HG03039 (cell line): ENCODE results near the gene DGKG.
A peak's percentile ranks its signal among the peaks of the same experiment; 100 is the strongest.

Source experiments
- ATAC-seq: cut with Tn5 transposase; IDR thresholded peaks from one replicate; pipeline ENCODE4 v1.9.1; 2021; ENCODE audit warnings: mild to moderate bottlenecking, moderate library complexity; ENCODE audit not compliant: unreplicated experiment

The DGKG gene

DNA sequence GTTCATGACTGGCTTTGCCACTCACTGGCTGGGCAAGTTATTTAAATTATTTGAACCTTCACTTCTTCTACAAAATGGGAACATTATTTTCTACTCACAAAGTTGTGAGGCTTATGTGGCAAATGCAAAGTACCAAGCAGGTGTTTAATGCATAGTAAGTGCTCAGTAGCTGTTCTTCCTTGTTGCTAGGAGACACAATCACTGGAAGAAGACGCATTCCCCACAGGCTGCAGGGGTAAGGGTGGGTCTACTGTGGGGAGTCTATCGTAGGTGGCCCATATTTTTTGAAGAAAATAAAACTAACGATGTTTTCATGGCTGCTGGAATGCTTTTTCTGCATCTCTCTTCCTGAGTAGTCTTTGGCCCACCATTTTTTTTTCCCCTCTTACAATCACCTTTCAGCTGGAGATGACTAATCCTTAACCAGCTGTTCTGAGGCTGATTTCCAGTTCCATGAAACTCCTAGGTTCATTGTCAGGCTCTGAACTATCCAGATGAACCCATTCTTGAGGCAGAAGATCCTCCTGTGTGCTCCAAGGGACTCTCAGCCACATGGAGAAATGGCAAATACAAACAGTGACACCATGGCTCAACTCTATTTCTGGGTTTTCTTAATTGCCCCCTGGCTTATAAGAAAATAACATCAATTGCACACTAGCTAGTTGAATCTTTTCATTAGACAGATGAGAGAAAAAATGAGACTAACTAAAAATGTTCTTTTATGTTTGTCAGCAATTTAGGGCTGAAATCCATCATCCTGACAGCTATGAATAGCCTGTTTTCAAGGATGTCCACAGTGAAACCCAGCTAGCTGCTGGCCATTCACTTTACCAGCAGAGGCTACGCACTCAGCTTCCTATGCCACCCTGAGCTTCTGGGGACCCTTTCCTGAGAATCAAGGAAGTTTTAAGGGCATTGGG is 144.9 kb downstream of the DGKG start:
- ATAC-seq = peak; percentile 12

DNA sequence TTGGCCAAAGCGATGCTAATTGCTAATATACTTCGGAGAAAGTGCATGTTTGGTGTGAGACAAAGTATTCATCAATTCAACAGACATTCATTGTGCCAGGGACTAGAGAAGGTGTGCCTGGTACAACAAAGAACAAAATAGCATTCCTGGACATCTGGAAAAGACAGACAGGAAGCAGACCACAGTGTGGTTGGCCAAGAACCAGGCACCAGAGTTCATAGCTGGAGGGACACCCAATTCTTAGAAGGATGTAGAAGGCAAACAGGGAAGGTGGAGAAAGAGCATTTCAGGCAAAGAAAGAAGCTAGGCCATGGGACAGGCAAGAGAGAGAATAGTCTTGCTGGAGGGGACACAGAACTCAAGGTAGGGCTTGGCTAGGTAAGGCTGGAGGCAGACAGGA is 147.4 kb downstream of the DGKG start:
- ATAC-seq = no peak

DNA sequence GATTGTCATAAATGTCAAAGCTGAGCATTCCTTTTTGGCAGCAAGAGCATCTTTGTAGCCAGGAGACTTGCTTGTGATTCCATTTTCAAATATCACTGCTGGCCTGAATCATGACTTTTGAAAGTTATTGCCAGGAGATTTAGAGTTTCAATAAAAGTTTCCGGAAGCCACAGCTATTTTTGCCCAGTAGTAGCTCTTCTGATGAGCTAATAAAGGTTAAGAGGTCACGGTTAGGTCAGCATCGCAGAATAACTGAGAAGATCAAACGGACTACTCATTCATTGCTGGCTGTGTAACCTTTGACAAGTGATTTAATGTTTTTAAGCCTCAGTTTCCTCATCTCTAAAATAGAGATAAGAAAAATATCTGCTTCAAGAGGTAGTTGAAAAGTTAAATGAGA is 148.1 kb downstream of the DGKG start:
- no peak for ATAC-seq

DNA sequence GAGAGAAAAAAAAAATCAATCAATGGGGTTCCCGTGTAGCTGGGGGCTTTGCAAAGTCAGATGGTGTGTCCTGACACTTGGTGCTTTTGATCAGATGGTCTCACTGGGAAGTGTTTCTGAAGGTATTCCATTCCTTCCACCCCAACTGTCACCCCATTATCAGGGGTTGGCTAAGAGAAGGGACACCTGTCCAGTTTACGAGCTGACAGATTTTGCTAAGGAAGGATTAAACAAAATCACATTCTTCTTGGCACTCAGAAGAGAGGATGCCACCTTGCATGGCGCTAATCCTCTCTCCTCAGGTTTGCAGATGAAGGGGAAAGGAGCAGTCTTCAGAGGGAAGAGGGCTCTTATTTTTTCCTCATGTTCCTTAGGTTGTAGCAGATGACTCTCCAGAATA is 149.4 kb downstream of the DGKG start:
- no peak for ATAC-seq

DNA sequence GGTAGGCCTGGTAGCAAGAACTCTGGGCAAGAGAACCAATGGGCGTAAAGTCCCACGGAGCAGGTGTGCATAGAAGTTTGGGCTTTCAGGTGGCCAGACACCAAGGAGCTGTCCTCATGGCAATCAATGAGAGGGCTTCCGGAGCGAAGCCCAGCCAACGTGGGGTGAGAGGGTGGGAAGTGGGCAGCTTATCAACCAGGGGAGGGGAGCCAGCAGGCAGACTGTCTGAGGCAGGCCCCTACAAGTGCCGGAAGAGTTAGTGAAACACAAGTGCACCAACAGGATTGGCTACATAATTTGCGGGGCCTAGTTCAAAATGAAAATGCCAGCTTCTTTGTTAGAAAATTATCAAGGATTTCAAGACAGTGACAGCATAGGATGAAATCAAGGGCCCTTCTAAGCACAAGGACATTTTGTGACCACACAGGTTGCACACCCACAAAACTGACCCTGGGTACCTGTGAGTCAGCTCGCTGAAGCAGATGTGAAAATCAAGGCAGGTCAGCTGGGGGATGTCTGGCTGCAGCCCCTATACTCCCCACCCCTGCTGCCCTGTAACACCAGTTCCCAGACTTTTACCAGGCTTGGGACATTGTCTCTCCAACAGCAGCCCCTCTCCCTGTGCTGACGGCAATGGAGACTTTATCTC is 151.1 kb downstream of the DGKG start:
- ATAC-seq = no peak

DNA sequence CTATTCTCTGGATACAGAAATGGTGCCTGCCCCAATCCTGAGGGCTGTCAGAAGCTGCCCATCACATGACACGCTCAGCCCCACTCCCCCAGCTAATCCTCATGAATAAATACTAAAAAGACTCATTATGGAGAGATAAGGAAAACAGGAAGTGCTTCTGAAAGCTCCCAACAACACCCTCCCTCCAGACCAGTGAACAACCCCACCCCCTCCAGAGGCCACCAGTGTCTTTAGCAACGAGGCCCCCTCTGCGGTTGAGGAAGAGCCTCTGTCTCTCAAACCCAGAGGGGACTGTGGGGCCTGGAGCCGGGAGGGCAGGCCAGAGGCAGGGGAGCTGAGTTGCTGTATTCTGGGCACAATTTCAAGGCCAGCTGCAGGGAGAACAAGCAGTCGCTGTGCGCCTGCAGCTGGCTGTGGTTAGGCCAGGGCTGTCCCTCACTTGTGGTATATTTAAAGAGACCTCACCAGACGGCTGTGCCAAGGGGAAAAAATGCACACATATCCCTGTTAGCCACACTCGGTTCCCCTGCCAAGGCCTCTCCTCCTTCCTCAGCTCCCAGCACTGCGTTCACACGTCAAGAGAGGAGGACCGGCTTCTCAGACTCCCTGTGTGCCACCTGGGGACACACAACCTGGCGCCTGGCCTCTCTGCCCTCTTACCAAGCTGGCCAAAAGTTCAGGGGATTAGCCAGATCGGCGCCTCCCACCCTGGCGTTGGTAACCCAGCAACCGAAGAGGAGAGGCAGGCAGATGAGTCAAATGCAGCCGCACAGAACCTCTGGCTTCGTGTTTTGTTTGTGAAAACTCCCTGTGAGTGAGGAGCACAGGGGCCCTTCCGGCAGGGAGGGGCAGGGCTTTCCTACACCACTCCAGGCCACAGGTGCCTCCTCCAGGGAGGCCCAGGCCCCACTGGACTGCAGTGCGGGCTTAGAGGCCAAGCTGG is 152.0 kb downstream of the DGKG start:
- ATAC-seq = peak; percentile 44

DNA sequence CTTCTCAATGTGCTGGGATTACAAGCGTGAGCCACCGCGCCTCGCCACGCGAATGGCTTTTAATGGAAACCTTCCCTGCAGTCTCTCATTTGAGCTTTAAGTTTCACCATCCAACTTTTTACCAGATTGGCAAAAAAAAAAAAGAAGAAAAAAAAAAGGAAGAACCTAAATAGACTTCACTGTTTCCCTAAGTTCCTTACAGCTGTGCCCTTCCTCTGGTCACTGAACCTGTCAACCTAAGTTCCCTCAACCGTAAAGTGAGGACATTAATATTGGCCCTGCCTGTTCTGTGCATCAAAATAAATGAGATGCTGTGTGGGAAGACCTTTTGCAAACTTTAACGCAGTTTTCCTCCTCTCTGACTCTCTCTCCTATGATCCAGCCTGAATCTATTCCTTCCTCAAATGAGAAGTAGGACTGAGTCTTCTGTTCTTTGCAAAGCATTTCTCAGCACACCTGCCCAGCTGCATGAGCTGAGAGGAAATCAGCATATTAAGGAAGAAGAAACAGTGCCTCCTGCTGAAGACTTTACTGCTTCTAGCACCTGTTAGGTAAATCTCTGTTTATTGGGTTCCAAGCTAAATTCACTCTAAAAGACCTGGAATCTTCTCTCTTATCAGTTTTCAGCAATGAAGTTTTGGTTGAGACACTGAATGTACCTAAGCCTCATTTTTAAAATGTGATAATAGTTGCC is 153.6 kb downstream of the DGKG start:
- ATAC-seq = no peak

DNA sequence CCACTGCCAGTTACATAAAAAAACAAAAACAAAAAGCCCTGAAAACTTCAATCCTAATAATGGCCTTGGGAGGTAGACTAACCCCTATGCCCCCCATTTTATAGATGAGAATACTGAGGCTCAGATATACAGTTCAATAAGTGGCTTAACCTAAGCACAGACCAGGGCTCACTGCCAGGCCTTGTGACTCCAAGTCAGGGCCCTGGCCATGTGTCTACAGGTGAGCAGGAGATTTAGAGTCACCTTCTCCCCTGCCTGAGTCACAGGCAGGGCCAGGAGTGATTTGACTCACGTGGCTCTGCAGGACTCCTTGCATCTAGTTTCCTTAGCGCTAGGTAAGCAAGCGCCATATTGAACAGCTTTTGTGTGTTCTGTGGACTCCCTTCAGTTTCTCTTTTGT is 154.5 kb downstream of the DGKG start:
- ATAC-seq = no peak

DNA sequence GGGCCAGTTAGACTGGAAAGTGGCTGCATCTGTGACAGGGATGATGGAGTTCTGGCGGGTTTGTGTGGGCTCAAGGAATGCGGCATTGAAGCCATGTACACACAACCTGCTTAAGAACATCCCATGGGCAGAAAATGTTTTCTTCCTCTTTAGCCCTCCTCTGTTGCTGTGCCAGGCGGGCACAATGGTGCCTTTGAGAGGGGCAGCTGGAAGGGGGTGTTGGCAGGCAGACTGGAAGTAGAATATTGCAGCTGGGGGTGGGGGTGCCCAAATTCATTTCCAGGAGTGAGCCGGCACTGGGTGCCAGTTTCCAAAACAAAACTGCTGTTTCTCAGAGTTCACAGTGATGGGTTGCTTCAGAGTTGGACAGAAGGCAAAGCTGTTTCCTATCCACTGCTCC is 161.3 kb downstream of the DGKG start:
- ATAC-seq = no peak

DNA sequence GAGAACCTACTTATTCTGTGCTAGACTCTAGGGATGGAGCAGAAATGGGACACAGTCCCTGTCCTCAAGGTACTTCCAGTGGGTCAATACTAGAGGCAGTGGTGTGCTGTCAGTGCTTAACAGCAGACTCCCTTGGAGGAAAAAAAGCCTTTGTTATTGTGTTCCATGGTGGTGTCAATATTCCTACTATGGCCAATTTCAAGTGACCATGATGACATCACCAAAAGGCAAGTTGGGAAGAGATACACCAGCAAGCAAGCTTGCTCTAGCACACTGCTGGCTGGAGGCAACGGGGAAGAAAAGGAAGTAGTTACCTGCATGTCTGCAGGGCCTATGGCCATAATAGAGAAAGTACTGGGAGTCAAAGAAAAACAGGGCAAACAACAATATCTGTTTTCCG is 163.6 kb downstream of the DGKG start:
- no peak for ATAC-seq

DNA sequence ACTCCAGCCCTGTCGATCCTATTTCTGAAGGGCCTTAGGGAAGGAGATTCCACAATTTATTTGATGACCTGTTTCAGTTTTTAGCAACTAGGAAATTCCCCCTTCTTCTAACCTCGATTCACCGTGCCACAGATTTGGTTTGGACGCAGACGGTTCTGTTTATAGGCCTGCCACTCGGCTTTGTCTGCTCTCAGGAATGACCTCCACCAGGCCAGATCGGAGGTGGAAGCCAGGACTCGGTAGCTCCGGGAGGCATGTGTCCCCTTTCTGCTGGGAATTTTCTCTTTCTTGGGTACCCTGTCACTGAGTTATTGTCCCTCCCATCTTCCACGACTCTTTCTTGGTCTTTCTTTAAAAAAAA is 167.6 kb downstream of the DGKG start:
- ATAC-seq = no peak

DNA sequence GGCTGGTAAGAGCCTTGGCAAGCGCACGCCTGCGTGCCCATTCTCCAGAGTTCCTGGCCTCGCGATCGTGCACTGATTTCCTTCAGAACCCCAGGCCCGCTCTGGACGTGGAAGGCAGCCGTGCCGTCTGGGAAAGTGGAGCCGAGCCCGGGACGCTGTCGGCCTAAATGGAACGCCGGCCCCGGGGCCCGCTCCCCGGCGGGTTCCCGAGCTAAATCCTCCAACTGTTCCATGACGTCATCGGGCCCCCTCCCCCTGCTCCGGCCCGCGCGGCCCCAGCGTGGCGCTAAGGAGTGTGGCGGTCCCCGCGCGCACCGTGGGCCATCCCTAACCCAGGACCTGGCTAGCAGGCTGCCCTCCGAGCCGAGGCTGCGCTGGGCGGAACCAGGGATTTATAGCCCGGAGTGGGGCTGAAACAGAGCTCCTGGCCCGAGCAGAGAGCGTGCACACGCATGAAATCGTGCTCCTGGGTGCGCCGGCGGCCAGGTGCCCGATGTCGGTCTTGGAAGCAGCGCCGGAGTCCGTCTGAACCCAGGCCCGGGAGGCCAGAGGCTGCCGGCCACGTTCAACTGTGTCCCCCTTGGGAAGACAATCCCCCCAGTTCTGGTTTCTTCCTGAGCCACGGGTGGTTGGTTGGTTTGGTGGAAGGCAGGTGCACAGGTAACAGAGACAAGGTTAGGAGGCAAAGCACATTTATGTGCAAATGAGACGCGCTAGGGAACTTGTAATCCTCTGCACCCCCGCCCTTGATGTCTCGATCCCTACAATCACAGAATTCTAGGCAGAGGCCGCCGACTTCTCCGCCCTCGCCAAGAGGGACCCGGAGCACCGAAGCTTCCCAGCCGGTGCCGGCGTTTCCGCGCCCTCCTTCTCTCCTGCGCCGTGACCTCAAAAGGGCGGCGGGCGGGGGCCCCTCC is 168.2 kb downstream of the DGKG start:
- no peak for ATAC-seq

DNA sequence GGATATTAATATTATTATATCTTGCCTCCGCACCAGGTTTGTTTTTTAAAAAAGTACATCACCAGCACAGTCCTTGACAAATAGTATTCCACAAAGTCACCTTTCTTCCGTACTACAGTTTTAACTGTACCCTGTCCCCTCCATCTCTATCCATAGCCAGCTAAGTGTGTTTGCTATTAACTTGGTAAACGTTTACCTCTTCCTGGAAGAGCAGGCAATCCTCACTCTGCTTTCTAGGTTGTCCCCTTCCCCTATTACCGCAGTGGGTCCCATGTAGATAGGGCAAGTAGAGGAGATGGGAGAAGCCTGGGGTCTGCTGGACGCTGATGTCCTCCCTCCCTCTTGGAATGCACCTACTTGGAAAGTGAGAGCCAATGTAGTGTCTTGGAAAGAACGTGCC is 169.2 kb downstream of the DGKG start:
- ATAC-seq = no peak

DNA sequence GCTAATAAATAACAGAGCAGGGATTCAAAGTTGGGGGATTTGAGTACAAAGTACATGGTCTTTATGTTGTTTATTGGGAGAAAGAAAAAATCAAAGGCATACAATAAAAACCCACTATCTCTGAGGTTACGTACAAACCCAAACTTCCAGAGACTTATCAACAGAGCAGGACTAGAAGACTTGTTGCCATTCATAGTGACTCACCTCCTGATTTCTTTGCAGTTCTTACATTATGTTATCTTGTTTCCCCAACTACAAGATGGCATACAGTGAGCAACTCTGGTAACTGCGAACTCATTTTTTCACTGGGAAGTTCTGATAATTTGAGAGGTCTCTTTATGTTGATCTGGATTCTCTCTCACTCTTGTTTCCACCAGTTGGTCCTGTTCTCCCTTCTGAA is 172.5 kb downstream of the DGKG start:
- ATAC-seq = no peak

DNA sequence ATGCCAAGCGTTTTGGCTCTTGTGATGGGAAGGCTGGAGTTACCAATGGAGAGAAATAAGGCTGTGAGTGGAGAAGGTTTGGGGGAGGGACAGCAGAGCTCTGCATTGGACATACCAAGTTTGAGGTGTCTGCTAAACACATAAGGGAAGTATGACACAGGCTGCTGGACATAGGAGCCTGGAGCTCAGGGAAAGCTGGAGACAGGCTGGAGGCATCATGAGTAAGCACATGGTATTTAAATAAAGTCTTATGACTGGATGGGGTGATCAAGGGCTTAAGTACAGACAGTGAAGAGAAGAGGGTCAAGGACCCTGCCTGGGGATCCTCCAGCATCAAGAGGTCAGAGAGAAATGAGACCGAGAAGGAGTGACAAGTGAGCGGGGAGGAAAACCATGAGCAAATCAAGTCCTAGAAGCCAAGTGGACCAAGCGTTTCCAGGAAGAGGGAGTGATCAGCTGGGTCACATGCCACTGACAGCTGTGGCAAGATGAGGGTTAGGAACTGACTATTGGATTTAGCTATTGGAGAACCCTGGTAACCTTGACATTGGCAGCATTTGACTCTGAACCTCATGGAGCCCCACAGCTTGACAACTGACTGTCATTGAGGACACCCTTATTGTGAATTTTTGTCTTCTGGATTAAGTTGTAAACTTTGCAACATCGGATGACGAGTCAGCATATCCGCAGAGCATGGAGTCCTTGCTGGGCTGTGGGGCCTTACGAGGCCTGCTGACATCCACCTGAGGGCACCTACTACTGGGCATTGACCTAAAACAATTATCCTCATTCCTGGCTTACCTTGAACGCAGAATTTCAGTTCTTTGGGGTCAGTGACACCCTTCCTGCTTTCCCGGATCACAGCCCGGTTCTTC is 174.4 kb downstream of the DGKG start:
- no peak for ATAC-seq

DNA sequence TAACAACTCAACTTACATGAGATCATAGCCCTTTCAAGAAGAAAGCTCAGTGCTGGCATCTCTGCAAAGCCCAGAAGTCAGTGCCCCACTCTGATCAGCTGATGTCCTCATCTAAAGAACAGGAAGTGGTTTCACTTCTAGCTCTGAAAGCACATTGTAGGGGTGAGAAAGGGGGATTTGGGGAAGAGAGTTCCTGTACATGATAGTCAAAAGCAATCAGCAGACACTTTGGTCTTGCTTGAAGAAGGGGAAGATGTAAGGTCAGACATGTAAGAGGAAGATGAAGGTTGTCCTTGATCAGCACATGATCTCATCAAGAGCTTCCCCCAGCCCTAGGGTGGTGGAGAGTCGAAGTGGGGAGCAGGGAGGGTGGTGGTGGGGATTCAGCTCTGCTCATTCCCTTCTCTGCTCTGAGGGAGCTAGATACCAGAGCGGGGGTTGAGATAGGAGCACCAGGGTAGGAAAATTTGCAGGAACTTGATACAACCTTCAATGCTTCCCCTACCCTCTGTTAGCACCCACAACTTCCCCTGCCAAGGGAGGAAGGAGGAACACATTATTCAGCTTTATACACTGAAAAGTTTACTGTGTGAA is 176.7 kb downstream of the DGKG start:
- no peak for ATAC-seq

DNA sequence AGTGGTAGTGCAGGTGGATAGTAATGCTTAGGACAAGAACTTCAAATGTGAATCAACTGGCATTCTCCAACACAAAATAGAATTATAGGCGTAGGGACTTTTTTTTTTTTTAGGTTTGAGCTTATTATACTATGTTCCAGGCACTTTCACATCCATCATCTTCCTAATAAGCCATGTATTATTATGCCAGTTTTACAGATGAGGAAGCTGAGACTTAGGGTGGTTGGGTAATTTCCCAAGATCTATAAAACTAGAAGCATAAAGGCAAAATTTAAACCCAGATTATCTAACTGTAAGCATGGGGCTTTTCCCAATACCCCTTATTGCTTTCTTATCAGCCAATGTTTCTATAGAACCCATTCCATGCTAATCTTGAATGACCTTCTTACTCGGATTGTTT is 178.0 kb downstream of the DGKG start:
- ATAC-seq = no peak

DNA sequence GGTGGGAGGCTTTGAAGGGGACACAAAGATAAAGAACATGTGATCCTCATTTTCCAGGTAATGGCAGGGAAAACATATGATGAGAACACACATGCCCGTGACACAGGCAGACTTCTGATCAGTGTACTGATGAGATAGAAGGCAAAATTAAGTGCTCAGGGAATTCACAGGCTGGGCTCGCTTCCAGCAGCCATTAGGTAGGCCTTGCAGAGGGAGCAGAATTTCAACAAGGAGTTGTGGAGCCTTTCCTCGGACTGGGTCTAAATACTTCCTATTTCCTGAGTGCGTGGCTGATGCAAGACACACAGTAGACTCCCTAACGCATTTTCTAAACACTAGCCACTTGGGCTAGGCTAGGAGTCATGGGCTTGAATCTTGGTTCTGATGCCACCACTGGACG is 179.2 kb downstream of the DGKG start:
- ATAC-seq = no peak
